AG04450 (cell line): ENCODE results near the gene MAGEF1. TPM values are rescaled to one million over a fixed set of nuclear protein-coding genes. Genes with fewer than 3 reads are reported as not detected.
A peak's percentile ranks its signal among the peaks of the same experiment; 100 is the strongest.
"Not testable (repeated sequence)": the region's sequence is repeated elsewhere in the genome, so short reads cannot be mapped to it uniquely, and the experiment has no call there.

Experiments
- CTCF ChIA-PET: fragments of 300-600, 350-600 bp; formaldehyde crosslinking; extraction: SDS; loops from one replicate; lab custom pipeline; 2022; ENCODE audit warnings: antibody characterized with exemption, inconsistent platforms; lab: Charles Lee
- POLR2A ChIA-PET: fragments of 350-600 bp; formaldehyde crosslinking; extraction: SDS; loops from one replicate; lab custom pipeline; 2021; ENCODE audit warnings: antibody characterized with exemption, inconsistent platforms; lab: Yijun Ruan, JAX
- DNase-seq: peaks from one replicate; pipeline ENCODE4 v3.0.0-alpha.2; 2011; ENCODE audit warnings: low read depth, low spot score
- H3K27ac ChIP-seq: one replicate; pipeline ENCODE4 v1.5.1; 2012; ENCODE audit warnings: low read depth, low read length, control low read depth
- H3K27me3 ChIP-seq: one replicate; pipeline ENCODE4 v1.6.0; 2012; ENCODE audit warnings: low read length; ENCODE audit not compliant: control insufficient read depth, insufficient read depth
- H3K4me3 ChIP-seq: 2 replicates; pipeline ENCODE4 v1.5.1; 2011; ENCODE audit warnings: mild to moderate bottlenecking, low read depth, low read length, control low read depth
- H3K9me3 ChIP-seq: 2 replicates; pipeline ENCODE4 v1.5.1; 2012; ENCODE audit warnings: low read length; ENCODE audit not compliant: control insufficient read depth, insufficient read depth
- CTCF ChIP-seq: IDR thresholded peaks from 2 replicates; pipeline ENCODE4 v1.5.1; 2011; ENCODE audit warnings: low read depth, low read length, control low read depth, inconsistent platforms
- polyA plus RNA-seq: library from polyadenylated mRNA; depleted of rRNA; stranded (reverse); fragments of >200 nt; gene quantifications from 2 replicates; pipeline ENCODE4 v1.2.3, GENCODE V29; 2011

MAGEF1 gene
- polyA plus RNA-seq, 1 experiment, result 23.4 TPM

GRCh38 chr3:184731786-184732537, 20.1 kb upstream of the MAGEF1 start:
- H3K27me3 ChIP-seq, result peaks cover 13% of the 10 kb centered on the region

DNA sequence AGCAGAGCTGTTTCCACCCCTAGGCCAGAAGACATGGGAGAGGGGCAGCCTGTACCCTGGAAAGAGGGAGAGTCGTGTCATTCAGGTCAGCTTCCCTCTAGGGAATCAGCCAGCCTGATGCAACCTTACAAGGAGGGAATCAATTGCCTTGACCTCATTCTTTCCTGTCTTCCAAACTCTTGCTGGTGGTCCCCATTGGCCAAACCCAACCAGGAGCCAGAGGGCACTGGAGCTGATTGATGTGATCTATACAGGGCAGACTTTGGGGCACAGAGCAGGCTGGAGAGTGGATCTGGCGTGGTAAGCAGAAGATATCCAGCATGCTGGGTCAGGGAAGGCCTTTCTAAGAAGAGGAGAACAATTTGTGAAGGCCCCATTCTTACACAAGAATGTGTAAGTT, 19.1 kb upstream of the MAGEF1 start:
- Histone ChIP-seq H3K27ac (no peak overlapping the region), H3K27me3 (peaks cover 13% of the 10 kb centered on the region), H3K9me3 (no peaks in the 10 kb centered on the region), H3K4me3 (no peak overlapping the region)
- ChIA-PET CTCF (interaction anchor here (1.5 kb wide), 1 partner anchor 170 kb away, joined by 6 read pairs; the partner anchor contains the start of gene EPHB3), POLR2A (interaction anchor here (1.7 kb wide), 1 partner anchor 169 kb away, joined by 3 read pairs; the partner anchor contains the start of gene EPHB3)
- no peak for DNase-seq
- no peak for TF ChIP-seq CTCF

More at GRCh38 chr3:184731786-184732537, 20.1 kb upstream of the MAGEF1 start:
- CTCF ChIA-PET, result interaction anchor here (0.8 to 1.1 kb wide), 2 partner anchors 71 to 171 kb away, joined by 3 to 4 read pairs; partner anchors contain the start of gene EPHB3
- no peak for DNase-seq
- POLR2A ChIA-PET, result interaction anchor here (1.0 to 1.5 kb wide), 2 partner anchors 9 to 25 kb away, joined by 3 to 4 read pairs; no protein-coding TSS in a partner anchor
- Histone ChIP-seq H3K4me3 (no peak overlapping the region), H3K27ac (no peak overlapping the region), H3K9me3 (no peaks in the 10 kb centered on the region)
- TF ChIP-seq CTCF, result no peak

GRCh38 chr3:184729154-184729553, 17.3 kb upstream of the MAGEF1 start:
- H3K4me3 ChIP-seq, H3K27ac ChIP-seq, DNase-seq, H3K9me3 ChIP-seq, POLR2A ChIA-PET: not testable (repeated sequence)
- H3K27me3 ChIP-seq, result peaks cover 10% of the 10 kb centered on the region
- CTCF ChIA-PET, result interaction anchor here (0.7 to 1.7 kb wide), 3 partner anchors 9 to 168 kb away, joined by 3 to 7 read pairs (median 4); partner anchors contain the start of gene EPHB3

DNA sequence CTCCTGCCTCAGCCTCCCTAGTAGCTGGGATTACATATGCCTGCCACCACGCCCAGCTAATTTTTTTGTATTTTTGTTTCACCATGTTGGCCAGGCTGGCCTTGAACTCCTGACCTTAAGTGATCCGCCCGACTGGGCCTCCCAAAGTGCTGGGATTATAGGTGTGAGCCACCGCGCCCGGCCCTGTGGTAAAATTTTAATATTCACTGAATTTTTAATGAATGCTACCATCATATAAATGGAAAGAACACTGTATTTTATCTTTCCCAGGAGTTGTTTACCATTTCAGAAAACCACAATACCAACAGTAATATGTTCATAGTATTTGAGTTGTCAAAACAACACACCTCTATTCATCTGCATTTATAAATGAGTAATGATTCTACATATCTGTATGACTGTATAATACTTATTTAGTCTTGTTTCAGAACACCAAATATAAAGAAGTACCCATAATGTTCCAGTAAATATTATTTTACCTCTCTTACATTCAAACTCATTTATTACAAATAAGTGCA, 16.2 kb upstream of the MAGEF1 start:
- POLR2A ChIA-PET, result no interaction called here
- Histone ChIP-seq H3K9me3 (no peaks in the 10 kb centered on the region), H3K27me3 (peaks cover 7% of the 10 kb centered on the region), H3K27ac (no peak overlapping the region), H3K4me3 (no peak overlapping the region)
- CTCF ChIA-PET, result interaction anchor here (0.7 to 1.7 kb wide), 3 partner anchors 10 to 167 kb away, joined by 3 to 7 read pairs (median 4); partner anchors contain the start of gene EPHB3
- no peak for DNase-seq
- TF ChIP-seq CTCF, result no peak

DNA sequence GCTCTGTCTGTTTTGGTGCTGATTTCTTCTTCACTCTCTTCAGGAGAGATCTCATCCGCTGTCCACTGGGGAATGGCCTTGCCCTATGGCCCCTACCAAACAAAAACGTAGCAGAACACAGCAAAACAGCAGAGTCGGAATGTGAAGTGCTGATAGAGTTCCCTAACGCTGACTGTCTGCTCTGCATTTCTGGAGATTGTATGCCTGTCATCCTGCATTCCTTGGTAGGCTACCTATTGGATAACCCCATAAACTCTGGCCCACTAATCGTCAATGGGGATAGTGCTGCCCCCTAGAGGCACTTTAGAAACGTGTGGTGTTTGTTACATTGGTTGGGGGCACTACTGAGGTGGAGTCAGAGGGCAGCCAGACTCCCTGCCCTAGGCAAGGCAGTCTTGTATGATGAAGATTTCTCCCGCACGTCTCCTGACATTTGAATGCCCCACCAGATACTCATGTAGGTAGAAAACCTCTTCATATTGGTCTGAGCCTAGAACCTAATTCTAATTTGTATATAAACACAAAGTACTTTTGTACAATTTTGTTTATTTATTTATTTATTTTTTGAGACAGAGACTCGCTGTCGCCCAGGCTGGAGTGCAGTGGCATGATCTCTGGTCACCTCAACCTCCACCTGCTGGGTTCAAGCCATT, 15.6 kb upstream of the MAGEF1 start:
- no peak overlapping the region for H3K4me3 ChIP-seq
- CTCF ChIA-PET, result interaction anchor here (0.6 to 2.6 kb wide), 30 partner anchors 9 to 282 kb away, joined by 3 to 11 read pairs (median 4); no protein-coding TSS in a partner anchor
- peaks cover 7% of the 10 kb centered on the region for H3K27me3 ChIP-seq
- DNase-seq, result no peak
- H3K27ac ChIP-seq, result no peak overlapping the region
- no peaks in the 10 kb centered on the region for H3K9me3 ChIP-seq
- POLR2A ChIA-PET, result interaction anchor here (1.4 kb wide), 1 partner anchor 166 kb away, joined by 7 read pairs; the partner anchor contains the start of gene EPHB3
- peak; percentile 78 for TF ChIP-seq CTCF
